Stimulated activated memory B cell treated with anti-CD40 and anti-IgM and Interleukin-4, amounts not matched to agents 10 μg/mL and 1 μg/mL and 100 μg/mL, for 72 hours (primary cell): ENCODE measurements around the gene KIAA1217.

Source experiments
- ATAC-seq: fragments of 150-1000 bp; cut with Tn5 transposase; 2 replicates; pipeline ENCODE4 v1.10.0; 2021
- H3K27ac Mint-ChIP-seq: one replicate; pipeline ENCODE4 v1.8.0; 2022; ENCODE audit warnings: mild to moderate bottlenecking, mixed read lengths
- H3K27me3 Mint-ChIP-seq: one replicate; pipeline ENCODE4 v1.8.0; 2022; ENCODE audit warnings: mixed read lengths
- H3K36me3 Mint-ChIP-seq: one replicate; pipeline ENCODE4 v1.8.0; 2022; ENCODE audit warnings: mixed read lengths
- H3K4me1 Mint-ChIP-seq: one replicate; pipeline ENCODE4 v1.8.0; 2022; ENCODE audit warnings: mixed read lengths
- H3K4me3 Mint-ChIP-seq: one replicate; pipeline ENCODE4 v1.8.0; 2022; ENCODE audit warnings: mild to moderate bottlenecking, moderate library complexity, mixed read lengths
- H3K9me3 Mint-ChIP-seq: one replicate; pipeline ENCODE4 v1.8.0; 2022; ENCODE audit warnings: mixed read lengths

Gene KIAA1217

DNA sequence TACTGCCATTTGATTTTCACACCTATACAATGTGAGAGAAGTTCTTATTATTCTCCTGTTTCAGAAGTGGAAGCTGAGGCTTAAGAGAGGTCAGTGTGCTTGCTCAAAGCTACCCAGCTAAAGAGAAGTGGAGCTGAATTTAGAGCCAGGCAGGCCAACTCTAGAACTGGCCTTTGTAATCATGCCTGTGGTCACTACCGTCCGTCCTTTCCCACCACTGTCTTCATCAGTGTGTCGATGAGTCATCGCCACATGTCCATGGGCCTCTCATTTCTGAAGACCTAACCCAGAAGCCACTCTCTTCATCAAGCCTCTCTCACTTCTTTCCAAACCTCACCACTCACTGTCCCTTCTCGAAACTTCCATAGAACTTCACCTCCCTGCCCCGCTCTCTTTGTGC lies 237.8 kb downstream of the KIAA1217 start:
- Mint-ChIP-seq H3K4me3 (no peak overlapping the region), H3K4me1 (no peaks in the 10 kb centered on the region), H3K27me3 (peaks cover 5% of the 10 kb centered on the region), H3K9me3 (no peaks in the 10 kb centered on the region), H3K27ac (no peak overlapping the region), H3K36me3 (no peaks in the 10 kb centered on the region)
- no peak for ATAC-seq

DNA sequence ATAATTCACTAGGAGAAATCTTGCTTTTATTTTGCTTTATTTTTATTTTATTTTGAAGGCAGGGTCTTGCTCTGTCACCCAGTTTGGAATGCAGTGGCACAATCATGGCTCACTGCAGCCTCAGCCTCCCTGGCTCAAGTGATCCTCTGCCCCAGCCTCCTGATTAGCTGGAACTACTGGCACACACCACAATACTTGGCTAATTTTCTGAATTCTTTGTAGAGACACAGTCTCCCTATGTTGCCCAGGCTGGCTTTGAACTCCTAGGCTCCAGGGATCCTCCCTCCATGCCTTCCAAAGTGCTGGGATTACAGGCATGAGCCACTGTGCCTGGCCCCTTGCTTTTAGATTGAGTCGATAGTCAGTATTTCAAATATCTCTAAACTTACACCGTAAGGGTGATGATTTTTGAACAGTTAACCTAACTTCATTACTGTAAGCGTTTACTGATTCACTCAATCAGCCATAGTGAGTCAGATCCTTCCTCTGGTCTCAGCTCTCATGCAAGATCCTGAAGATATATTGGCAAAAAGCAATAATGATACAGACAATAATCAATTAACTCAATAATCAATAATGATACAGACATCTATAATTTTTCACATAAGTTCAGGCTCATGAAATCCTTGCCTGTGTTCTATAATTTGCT lies 239.5 kb downstream of the KIAA1217 start:
- H3K9me3 Mint-ChIP-seq, result no peaks in the 10 kb centered on the region
- no peak for ATAC-seq
- H3K4me3 Mint-ChIP-seq, result no peak overlapping the region
- H3K4me1 Mint-ChIP-seq, result no peaks in the 10 kb centered on the region
- no peak overlapping the region for H3K27ac Mint-ChIP-seq
- no peaks in the 10 kb centered on the region for H3K36me3 Mint-ChIP-seq
- peaks cover 8% of the 10 kb centered on the region for H3K27me3 Mint-ChIP-seq

DNA sequence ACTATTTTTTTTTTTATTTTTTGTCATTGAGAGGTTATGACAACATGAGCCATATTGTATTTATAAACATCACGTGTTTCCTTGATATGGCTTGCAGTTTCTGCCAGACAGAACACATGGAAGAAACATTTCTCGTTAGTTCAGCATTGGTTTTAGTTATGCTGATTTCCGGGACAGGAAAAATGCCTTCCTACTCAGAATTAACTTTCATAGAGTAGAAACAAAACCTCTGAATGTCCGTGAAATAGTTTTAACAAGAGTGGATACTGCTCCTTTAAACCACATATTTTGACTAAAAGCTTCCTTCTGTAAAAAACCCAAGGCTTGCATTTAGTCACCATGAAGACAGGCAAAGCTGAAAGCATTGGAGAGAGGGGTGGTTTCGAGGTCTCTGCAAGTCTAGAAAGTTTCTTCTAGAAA lies 240.4 kb downstream of the KIAA1217 start:
- Mint-ChIP-seq H3K27ac (no peak overlapping the region), H3K9me3 (no peaks in the 10 kb centered on the region), H3K36me3 (no peaks in the 10 kb centered on the region), H3K4me3 (no peak overlapping the region), H3K27me3 (peaks cover 8% of the 10 kb centered on the region), H3K4me1 (no peaks in the 10 kb centered on the region)
- ATAC-seq, result no peak

DNA sequence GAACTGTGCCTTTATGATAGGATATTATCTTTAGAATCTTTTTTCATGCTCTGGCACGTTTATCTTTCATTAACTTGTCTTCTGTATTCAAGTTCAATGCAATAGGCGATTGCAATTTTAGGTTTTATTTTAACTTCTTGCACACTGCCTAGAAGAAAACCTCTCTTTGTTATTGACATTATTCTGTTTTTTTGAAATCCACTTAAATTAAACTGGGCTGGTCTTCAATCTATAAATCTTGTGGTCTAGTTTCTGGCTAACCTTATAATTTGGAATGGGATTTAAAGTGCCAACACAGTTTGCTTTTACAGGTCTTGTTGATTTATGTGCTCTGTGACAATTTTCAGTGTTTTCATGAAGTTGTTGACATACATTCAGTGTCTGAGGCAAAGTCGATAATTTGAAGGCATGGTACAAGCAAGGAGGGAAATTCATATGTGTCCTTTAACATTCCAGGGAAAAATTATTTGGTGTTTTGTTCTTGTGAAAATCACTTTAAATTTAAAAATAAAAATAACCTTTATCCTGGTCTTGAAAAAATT lies 240.9 kb downstream of the KIAA1217 start:
- Mint-ChIP-seq H3K9me3 (no peaks in the 10 kb centered on the region), H3K27me3 (peaks cover 8% of the 10 kb centered on the region), H3K27ac (no peak overlapping the region), H3K4me3 (no peak overlapping the region), H3K4me1 (no peaks in the 10 kb centered on the region), H3K36me3 (no peaks in the 10 kb centered on the region)
- ATAC-seq, result no peak

DNA sequence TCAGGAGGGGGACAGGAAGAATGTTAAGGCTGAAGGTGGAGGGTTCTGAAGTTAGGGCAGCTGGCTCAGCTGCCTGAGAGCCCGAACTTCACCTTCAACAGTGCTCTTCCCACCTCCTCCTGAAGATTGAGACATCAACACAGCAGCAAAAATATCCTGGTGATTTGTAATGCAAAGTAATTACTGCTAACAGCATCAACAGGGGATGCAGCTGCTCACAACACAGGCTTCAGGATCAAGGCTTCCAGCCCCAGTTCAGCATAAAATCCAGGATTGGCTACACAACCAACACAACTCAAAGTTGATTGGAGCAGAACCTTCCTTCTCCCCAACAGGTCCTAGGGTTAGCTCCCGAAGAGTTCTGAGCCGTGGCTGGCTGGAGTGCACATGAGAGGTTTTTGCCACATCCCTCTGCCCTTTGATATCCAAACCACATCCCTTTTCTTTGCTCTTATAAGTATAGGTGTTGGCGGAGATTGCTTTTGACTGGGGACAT lies 242.4 kb downstream of the KIAA1217 start:
- H3K9me3 Mint-ChIP-seq, result no peaks in the 10 kb centered on the region
- H3K4me1 Mint-ChIP-seq, result no peaks in the 10 kb centered on the region
- no peaks in the 10 kb centered on the region for H3K36me3 Mint-ChIP-seq
- H3K4me3 Mint-ChIP-seq, result no peak overlapping the region
- ATAC-seq, result no peak
- H3K27ac Mint-ChIP-seq, result no peak overlapping the region
- H3K27me3 Mint-ChIP-seq, result peaks cover 8% of the 10 kb centered on the region

DNA sequence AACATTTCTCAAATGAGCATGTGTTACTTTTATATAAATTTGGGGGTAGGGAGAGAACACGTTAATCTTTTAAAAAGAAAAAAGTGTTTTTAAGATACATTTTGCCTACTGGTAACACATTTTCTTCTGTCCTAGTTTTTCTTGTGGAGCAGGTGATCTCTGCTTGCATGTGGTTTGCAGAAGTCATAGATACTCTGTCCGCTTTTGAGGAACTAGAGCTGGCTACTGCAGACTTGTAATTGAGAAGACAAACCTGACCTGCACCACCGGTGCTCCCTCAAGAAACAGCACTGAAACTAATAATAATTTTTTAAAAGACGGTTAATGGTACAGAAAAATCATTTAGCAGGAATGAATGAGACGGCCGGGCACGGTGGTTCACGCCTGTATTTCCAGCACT lies 243.1 kb downstream of the KIAA1217 start:
- Mint-ChIP-seq H3K27me3 (peaks cover 8% of the 10 kb centered on the region), H3K4me1 (no peaks in the 10 kb centered on the region), H3K36me3 (no peaks in the 10 kb centered on the region), H3K4me3 (no peak overlapping the region), H3K27ac (no peak overlapping the region), H3K9me3 (no peaks in the 10 kb centered on the region)
- no peak for ATAC-seq

DNA sequence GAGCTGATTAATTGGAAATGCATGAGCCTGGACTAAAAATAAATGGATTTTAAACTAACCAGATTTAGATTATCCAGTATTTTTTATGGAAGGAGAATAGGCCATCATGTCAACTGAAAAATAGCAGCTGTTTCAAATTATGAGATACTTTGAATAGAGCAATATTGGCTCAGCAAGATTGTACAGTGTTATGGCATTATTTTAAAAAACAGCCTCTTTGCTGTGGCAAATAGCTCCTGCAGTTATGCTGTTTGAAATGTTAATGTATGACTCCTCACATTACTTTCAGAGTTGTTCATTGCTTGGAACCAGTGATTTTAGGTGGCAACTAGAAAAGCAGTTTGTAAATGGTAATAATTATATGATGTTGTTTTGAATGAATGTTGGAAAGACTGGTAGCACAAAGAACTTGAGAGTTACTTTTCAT lies 244.5 kb downstream of the KIAA1217 start:
- ATAC-seq, result no peak
- H3K27me3 Mint-ChIP-seq, result peaks cover 8% of the 10 kb centered on the region
- no peaks in the 10 kb centered on the region for H3K36me3 Mint-ChIP-seq
- no peak overlapping the region for H3K27ac Mint-ChIP-seq
- H3K4me3 Mint-ChIP-seq, result no peak overlapping the region
- H3K4me1 Mint-ChIP-seq, result no peaks in the 10 kb centered on the region
- no peaks in the 10 kb centered on the region for H3K9me3 Mint-ChIP-seq

DNA sequence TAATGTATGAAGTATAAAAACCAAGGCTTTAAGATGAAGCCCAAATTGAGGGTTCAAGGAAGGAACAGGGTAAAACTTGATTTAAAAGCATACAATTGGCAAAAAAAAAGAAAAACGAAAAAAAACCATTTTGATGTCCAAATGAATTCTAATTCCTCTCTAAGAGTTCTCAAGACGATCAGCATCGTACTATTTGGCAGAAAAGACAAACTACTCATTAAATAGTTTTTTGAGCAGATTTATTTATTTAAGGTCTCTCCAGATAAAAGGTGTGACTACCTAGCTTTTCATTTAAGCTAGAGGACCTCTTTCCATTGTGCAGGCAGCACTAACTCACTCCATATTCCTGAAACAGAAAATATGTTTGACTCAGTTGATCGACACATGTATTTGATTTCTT lies 245.0 kb downstream of the KIAA1217 start:
- H3K4me3 Mint-ChIP-seq, result no peak overlapping the region
- H3K4me1 Mint-ChIP-seq, result no peaks in the 10 kb centered on the region
- H3K9me3 Mint-ChIP-seq, result no peaks in the 10 kb centered on the region
- peaks cover 8% of the 10 kb centered on the region for H3K27me3 Mint-ChIP-seq
- no peak overlapping the region for H3K27ac Mint-ChIP-seq
- H3K36me3 Mint-ChIP-seq, result no peaks in the 10 kb centered on the region
- ATAC-seq, result no peak

DNA sequence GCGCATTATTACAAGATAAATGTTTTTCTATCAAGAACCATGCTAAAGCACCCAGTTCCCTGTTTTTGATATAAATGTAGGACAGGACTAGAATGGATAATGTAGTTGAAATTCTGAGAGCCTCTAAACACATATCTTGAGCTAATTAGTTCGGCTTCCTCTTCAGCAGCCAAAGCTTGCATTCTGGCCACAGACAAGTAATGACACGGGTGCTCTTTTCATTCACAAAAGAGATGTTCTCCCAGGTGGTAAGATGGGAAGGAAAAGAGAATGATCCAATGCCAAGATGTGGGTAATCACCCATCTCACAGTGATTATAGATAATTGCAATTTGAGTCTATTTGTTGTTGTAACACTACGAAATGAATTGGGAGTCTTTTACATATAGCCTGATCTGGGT lies 246.5 kb downstream of the KIAA1217 start:
- ATAC-seq, result no peak
- no peak overlapping the region for H3K4me3 Mint-ChIP-seq
- H3K36me3 Mint-ChIP-seq, result no peaks in the 10 kb centered on the region
- H3K9me3 Mint-ChIP-seq, result no peaks in the 10 kb centered on the region
- no peak overlapping the region for H3K27ac Mint-ChIP-seq
- H3K4me1 Mint-ChIP-seq, result no peaks in the 10 kb centered on the region
- H3K27me3 Mint-ChIP-seq, result peaks cover 8% of the 10 kb centered on the region

DNA sequence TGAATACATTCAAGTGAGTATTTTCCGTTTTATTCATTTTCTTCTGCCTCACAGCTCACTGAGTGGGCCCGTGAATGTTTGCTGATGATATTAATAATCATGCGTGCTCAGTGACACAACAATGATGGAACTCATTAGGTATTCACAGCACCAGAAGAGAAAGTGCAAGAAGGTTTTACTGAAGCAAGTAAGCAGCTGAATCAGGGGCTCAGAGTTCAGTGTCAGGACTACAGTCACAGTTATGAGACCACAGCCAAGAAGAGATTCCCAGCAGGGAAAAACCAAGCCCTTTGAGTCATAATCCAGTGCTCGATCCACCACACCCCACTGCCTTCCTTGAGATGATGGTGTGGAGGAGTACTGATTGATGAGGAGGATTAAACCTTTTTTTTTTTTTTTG lies 247.4 kb downstream of the KIAA1217 start:
- H3K9me3 Mint-ChIP-seq, result no peaks in the 10 kb centered on the region
- H3K27ac Mint-ChIP-seq, result no peak overlapping the region
- H3K27me3 Mint-ChIP-seq, result peaks cover 8% of the 10 kb centered on the region
- H3K36me3 Mint-ChIP-seq, result no peaks in the 10 kb centered on the region
- H3K4me3 Mint-ChIP-seq, result no peak overlapping the region
- no peaks in the 10 kb centered on the region for H3K4me1 Mint-ChIP-seq
- no peak for ATAC-seq

DNA sequence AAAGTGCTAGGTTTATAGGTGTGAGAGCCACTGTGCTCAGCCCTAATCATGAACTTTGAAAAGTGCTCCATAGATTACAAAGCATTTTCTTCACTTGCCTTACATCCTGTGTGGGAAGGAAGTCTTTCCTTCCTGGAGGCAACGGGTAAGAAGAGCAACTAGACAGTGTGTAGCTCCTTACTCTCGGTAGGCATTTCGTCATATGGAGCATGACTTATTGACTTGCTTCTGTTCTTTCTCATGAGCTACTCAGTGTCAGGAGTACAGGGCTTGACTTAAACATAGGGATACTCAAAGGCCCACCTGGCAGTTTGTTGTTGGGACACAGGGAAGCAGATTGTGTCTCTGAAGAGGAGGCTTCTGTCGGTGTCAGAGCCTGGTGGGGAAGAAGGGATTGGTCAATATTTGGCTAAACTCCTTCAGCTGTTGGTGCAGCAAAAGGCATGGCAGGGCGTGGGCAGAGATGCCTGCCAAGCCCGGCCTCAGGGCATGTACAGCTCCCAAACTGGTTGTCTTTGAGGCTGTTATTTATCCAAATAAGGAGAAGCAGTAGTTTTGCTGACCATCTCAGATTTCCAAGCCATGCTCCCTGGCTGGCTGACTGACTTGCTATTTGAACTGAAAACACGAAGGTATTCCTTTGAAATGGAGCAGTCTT lies 248.9 kb downstream of the KIAA1217 start:
- H3K4me3 Mint-ChIP-seq, result no peak overlapping the region
- no peaks in the 10 kb centered on the region for H3K4me1 Mint-ChIP-seq
- H3K27ac Mint-ChIP-seq, result no peak overlapping the region
- no peaks in the 10 kb centered on the region for H3K36me3 Mint-ChIP-seq
- H3K9me3 Mint-ChIP-seq, result no peaks in the 10 kb centered on the region
- no peaks in the 10 kb centered on the region for H3K27me3 Mint-ChIP-seq
- ATAC-seq, result no peak

DNA sequence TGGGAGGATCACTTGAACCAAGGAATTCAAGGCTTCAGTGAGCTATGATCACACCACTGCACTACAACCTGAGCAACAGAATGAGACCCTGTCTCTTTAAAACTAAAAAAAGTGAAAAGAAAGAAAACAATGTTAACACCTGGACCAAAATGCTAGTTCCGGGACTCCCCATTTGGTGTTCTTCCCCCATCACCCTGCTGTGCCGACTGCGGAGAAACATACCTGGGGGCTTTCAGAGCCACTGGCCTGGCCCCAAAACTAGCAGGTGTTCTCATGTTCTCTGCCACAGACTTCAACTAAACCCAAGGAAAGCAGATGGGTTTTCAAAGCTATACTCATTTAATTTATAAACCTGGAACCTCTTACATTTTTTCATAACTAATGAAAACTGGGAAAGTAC lies 250.9 kb downstream of the KIAA1217 start:
- no peaks in the 10 kb centered on the region for H3K9me3 Mint-ChIP-seq
- H3K4me3 Mint-ChIP-seq, result no peak overlapping the region
- no peaks in the 10 kb centered on the region for H3K27me3 Mint-ChIP-seq
- no peak for ATAC-seq
- no peak overlapping the region for H3K27ac Mint-ChIP-seq
- no peaks in the 10 kb centered on the region for H3K36me3 Mint-ChIP-seq
- H3K4me1 Mint-ChIP-seq, result peaks cover 12% of the 10 kb centered on the region

DNA sequence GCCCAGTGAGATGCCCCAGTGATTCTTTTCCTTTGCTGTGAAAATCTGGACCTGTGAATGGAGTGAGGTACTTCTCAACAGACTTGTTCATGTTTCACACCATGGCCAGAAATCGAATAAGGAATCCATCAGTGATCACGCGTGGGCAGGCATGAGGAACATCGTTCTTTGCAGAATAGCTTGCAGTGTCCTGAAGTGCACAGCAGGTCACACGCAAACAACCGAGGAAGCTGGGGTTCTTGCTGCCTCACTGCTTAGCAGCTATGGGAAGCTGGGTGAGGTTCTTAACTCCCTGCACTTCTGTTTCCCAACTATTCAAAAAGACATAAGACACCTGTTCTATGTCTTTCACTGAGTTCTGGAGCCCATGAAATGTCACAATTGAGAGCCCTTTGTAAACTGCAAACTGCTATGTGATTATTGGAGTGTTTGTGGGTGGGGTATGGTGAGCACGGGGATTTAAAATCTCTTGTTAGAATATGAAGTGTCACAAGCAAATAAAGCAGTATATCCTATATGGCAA lies 253.4 kb downstream of the KIAA1217 start:
- H3K27ac Mint-ChIP-seq, result no peak overlapping the region
- no peak for ATAC-seq
- H3K4me3 Mint-ChIP-seq, result no peak overlapping the region
- H3K9me3 Mint-ChIP-seq, result peaks cover 4% of the 10 kb centered on the region
- peaks cover 7% of the 10 kb centered on the region for H3K27me3 Mint-ChIP-seq
- H3K4me1 Mint-ChIP-seq, result peaks cover 22% of the 10 kb centered on the region
- H3K36me3 Mint-ChIP-seq, result no peaks in the 10 kb centered on the region

DNA sequence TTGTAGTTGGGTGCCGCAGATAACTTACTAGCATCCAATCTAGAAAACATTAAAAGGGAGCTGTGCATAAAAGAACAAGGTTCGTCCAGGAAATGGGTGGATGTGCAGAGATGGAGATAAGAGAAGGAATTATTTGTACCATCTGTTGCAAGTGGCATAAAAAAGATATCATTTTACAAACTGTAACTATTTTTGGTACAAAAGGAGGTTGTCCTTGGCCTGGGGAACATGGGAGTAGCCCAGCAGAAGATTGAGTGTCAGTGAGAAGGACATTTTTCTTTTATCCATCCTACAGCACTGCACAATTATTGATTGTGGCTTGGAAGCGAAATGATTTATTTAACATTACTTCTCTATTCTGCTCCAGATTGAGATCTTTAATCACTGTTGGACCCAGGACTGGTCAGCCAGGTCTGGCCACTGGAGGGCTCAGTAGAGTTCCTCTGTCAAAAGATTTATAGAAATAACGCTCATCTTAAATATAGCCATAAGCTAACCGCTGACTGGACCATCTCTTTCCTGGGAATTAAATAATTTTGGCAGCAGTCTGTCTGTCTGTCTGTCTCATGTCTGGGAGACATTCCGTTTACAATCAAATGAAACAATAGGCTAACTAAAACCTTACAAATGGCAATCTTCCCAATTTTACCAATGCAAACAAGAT lies 254.1 kb downstream of the KIAA1217 start:
- Mint-ChIP-seq H3K27ac (no peak overlapping the region), H3K27me3 (peaks cover 7% of the 10 kb centered on the region), H3K36me3 (no peaks in the 10 kb centered on the region), H3K9me3 (peaks cover 4% of the 10 kb centered on the region), H3K4me3 (no peak overlapping the region), H3K4me1 (peaks cover 22% of the 10 kb centered on the region)
- ATAC-seq, result no peak

DNA sequence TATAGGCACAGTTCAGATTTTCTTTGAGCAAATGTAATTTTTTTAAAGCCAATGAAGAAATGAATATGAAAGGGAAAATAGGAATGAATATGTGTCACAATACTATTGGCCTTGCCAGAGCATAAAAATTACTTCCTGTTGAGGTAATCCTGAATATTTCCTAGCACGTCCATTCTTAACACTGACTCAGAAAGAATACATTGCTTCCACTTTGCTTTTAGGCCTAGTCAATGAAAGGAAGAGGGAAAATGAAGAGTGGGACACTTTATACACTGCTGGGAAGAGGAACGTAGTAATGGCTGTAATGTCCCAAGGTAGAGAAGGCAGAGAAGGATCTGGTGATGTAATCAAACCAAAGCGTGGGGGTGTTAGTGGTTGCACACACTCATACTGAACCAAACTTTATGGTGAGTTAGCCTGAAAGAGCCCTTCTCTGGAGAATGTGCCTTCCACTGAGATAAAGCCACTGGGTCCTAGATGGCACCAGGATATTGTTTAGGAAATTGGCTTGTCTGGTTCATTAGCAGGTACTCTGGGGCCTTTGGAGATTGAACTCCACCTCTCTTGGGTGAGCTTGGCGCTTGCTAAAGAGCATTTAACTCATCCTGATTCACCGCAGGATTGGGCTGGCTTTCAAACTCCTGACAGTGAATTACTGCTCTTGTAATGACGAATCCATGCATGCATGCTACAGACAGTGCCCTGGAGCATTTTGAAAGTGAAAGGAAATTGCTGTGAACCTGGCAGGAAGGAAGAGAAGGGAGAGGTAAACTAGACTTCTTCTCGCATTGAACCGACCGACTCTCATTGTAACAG lies 254.9 kb downstream of the KIAA1217 start:
- H3K36me3 Mint-ChIP-seq, result no peaks in the 10 kb centered on the region
- ATAC-seq, result peak; percentile 31
- no peak overlapping the region for H3K27ac Mint-ChIP-seq
- H3K9me3 Mint-ChIP-seq, result peaks cover 4% of the 10 kb centered on the region
- peaks cover 22% of the 10 kb centered on the region for H3K4me1 Mint-ChIP-seq
- H3K4me3 Mint-ChIP-seq, result no peak overlapping the region
- peaks cover 7% of the 10 kb centered on the region for H3K27me3 Mint-ChIP-seq
